NCI-H2081 (cell line): ENCODE measurements around the gene GDF15.

Experiments used
- DNase-seq, 2 experiments: peaks; one replicate each; lab custom pipeline; 2025; lab: John Stamatoyannopoulos, UW

The GDF15 gene

GRCh38 chr19:18419195-18419698 is 33.3 kb downstream of the GDF15 start, which contains the start of gene SSBP4:
TSS of gene SSBP4 (plus strand) at chr19:18419398. CDS start at chr19:18419649, 251 bp downstream.
- DNase-seq, result peak; percentile 65 to 79

GRCh38 chr19:18419699-18420460 is 33.9 kb downstream of the GDF15 start:
- peak in 1 of 2 experiments; percentile 13 for DNase-seq

- no peak for DNase-seq
Observed at GRCh38 chr19:18420930-18421329, 35.0 kb downstream of the GDF15 start.

GRCh38 chr19:18421371-18421959 is 35.5 kb downstream of the GDF15 start:
- no peak for DNase-seq

GRCh38 chr19:18422530-18423191 is 36.7 kb downstream of the GDF15 start:
- DNase-seq, result no peak

GRCh38 chr19:18423258-18424020 is 37.5 kb downstream of the GDF15 start:
- DNase-seq, result no peak

GRCh38 chr19:18424122-18424889 is 38.3 kb downstream of the GDF15 start:
- DNase-seq, result no peak

GRCh38 chr19:18424890-18425514 is 39.0 kb downstream of the GDF15 start:
- no peak for DNase-seq

GRCh38 chr19:18425515-18426415 is 39.8 kb downstream of the GDF15 start:
- no peak for DNase-seq

- DNase-seq, result no peak
Observed at GRCh38 chr19:18426416-18426767, 40.4 kb downstream of the GDF15 start.

- DNase-seq, result no peak
Observed at GRCh38 chr19:18427080-18427742, 41.3 kb downstream of the GDF15 start.

GRCh38 chr19:18427743-18428113 is 41.8 kb downstream of the GDF15 start:
- no peak for DNase-seq

- DNase-seq, result no peak
Observed at GRCh38 chr19:18428173-18428786, 42.3 kb downstream of the GDF15 start.

GRCh38 chr19:18428787-18429674 is 43.1 kb downstream of the GDF15 start:
- DNase-seq, result no peak

GRCh38 chr19:18429717-18430416 is 43.9 kb downstream of the GDF15 start:
- DNase-seq, result no peak

- DNase-seq, result no peak
Observed at GRCh38 chr19:18430417-18431144, 44.6 kb downstream of the GDF15 start.
